HepG2 (cell line): ENCODE measurements around the gene DAPK1. TPM values are rescaled to one million over a fixed set of nuclear protein-coding genes. Genes with fewer than 3 reads are reported as not detected.

Experiments used
- ATAC-seq: fragments of 200-7000 bp; cut with Tn5 transposase; 3 replicates; pipeline ENCODE4 v1.9.1; 2020; ENCODE audit warnings: mild to moderate bottlenecking, moderate library complexity
- BruUV-seq: library from RNA; stranded (reverse); fragments of 400-500 nt; replicated peaks from 2 replicates; lab custom pipeline; 2021; lab: Mats Ljungman, UMichigan
- CTCF ChIA-PET: fragments of 300-600 bp; formaldehyde crosslinking; extraction: SDS; loops from one replicate; lab custom pipeline; 2021; ENCODE audit warnings: low total read pairs, inconsistent platforms, low intra/inter-chr PET ratio; lab: Yijun Ruan, JAX
- POLR2A ChIA-PET: fragments of 350-600 bp; sonication (Branson Sonifier 250); formaldehyde crosslinking; loops from one replicate; lab custom pipeline; 2020; ENCODE audit warnings: antibody characterized with exemption, inconsistent platforms; lab: Yijun Ruan, JAX
- DNase-seq: peaks from one replicate; pipeline ENCODE4 v3.0.0-alpha.2; 2015; ENCODE audit warnings: low spot score
- FAIRE-seq: peaks from 3 replicates; lab custom pipeline; 2011; peaks lifted over from hg19 to GRCh38; lab: Jason Lieb, UNC
- H2AFZ ChIP-seq: one replicate; pipeline ENCODE4 v1.6.1; 2011; ENCODE audit warnings: low read length, inconsistent platforms
- H3K27ac ChIP-seq: fragments of 300-600 bp; 3 replicates; pipeline ENCODE4 v1.8.0; 2011; ENCODE audit warnings: mixed run types, mild to moderate bottlenecking, mixed read lengths, low read length, inconsistent platforms; ENCODE audit not compliant: insufficient read depth; ENCODE audit errors: extremely low read length
- H3K27me3 ChIP-seq, 2 experiments: fragments of 200-600 bp in 1 of 2; 2 replicates in 1 of 2; 3 replicates in 1 of 2; pipeline versions ENCODE4 v1.6.0 to v1.8.0; 2011; ENCODE audit warnings: low read length in 2 of 2, mild to moderate bottlenecking in 2 of 2, moderate library complexity in 2 of 2, inconsistent platforms in 1 of 2; ENCODE audit not compliant: insufficient read depth in 2 of 2, control insufficient read depth in 1 of 2
- H3K36me3 ChIP-seq, 2 experiments: fragments of 200-600 bp in 1 of 2; replicated peaks in 1 of 2; 2 replicates in 1 of 2; 3 replicates in 1 of 2; pipeline versions ENCODE4 v1.5.1 to v1.8.0; 2011; ENCODE audit warnings: low read length in 2 of 2, inconsistent platforms in 1 of 2; ENCODE audit not compliant: insufficient read depth in 2 of 2, control insufficient read depth in 1 of 2
- H3K4me1 ChIP-seq: 2 replicates; pipeline ENCODE4 v1.5.1; 2012; ENCODE audit warnings: low read length, inconsistent platforms; ENCODE audit not compliant: insufficient read depth
- H3K4me2 ChIP-seq: 2 replicates; pipeline ENCODE4 v1.6.0; 2011; ENCODE audit warnings: low read depth, low read length, inconsistent platforms
- H3K4me3 ChIP-seq, 3 experiments: fragments of 200-600 bp in 1 of 3; sonication (generic), shearing (Covaris generic) in 1 of 3; replicated peaks in 1 of 3; 2 replicates each; pipeline ENCODE4 v1.5.1; 2011 to 2016; ENCODE audit warnings: low read length in 3 of 3, inconsistent platforms in 2 of 3, low read depth in 2 of 3, mild to moderate bottlenecking in 2 of 3, control low read depth in 1 of 3, mixed read lengths in 1 of 3; ENCODE audit not compliant: insufficient read depth in 1 of 3
- H3K79me2 ChIP-seq: one replicate; pipeline ENCODE4 v1.6.1; 2011; ENCODE audit warnings: low read length, inconsistent platforms; ENCODE audit not compliant: insufficient read depth
- H3K9ac ChIP-seq: 2 replicates; pipeline ENCODE4 v1.6.0; 2011; ENCODE audit warnings: mild to moderate bottlenecking, low read depth, low read length, inconsistent platforms; ENCODE audit not compliant: insufficient read depth
- H3K9me3 ChIP-seq: 2 replicates; pipeline ENCODE4 v1.5.1; 2012; ENCODE audit warnings: mild to moderate bottlenecking, low read length
- H4K20me1 ChIP-seq: 2 replicates; pipeline ENCODE4 v1.6.0; 2011; ENCODE audit warnings: inconsistent platforms, mild to moderate bottlenecking, low read length, moderate library complexity; ENCODE audit not compliant: insufficient read depth
- FOXM1 ChIP-seq: sonication (generic); formaldehyde crosslinking; IDR thresholded peaks from 2 replicates; pipeline ENCODE4 v1.5.0; 2020; ENCODE audit warnings: missing genetic modification reagents
- GATAD1 ChIP-seq: IDR thresholded peaks from 2 replicates; pipeline ENCODE4 v1.6.1; 2016; ENCODE audit warnings: missing genetic modification reagents, missing compliant biosample characterization
- HNRNPL ChIP-seq: fragments of 200-400 bp; formaldehyde crosslinking; IDR thresholded peaks from 2 replicates; pipeline ENCODE4 v1.6.1; 2017; ENCODE audit warnings: mild to moderate bottlenecking, low read depth, low read length
- HOXD1 ChIP-seq: sonication (generic); formaldehyde crosslinking; IDR thresholded peaks from 2 replicates; pipeline ENCODE4 v1.5.0; 2020; ENCODE audit warnings: missing genetic modification reagents
- KLF9 ChIP-seq: IDR thresholded peaks from 2 replicates; pipeline ENCODE4 v1.6.1; 2016; ENCODE audit warnings: low read depth
- MTF2 ChIP-seq: sonication (generic); formaldehyde crosslinking; IDR thresholded peaks from 2 replicates; pipeline ENCODE4 v1.5.0; 2020; ENCODE audit warnings: missing genetic modification reagents, borderline replicate concordance
- NFKB2 ChIP-seq: sonication (generic); formaldehyde crosslinking; IDR thresholded peaks from 2 replicates; pipeline ENCODE4 v1.4.0; 2020; ENCODE audit warnings: missing genetic modification reagents, borderline replicate concordance
- PATZ1 ChIP-seq: sonication (generic); formaldehyde crosslinking; IDR thresholded peaks from 2 replicates; pipeline ENCODE4 v1.4.0; 2020; ENCODE audit warnings: missing genetic modification reagents
- ZNF234 ChIP-seq: sonication (generic); formaldehyde crosslinking; conservative IDR thresholded peaks from 2 replicates; pipeline ENCODE4 v1.5.1; 2020; ENCODE audit warnings: mild to moderate bottlenecking, missing genetic modification reagents
- ZNF329 ChIP-seq: sonication (generic); formaldehyde crosslinking; IDR thresholded peaks from 2 replicates; pipeline ENCODE4 v1.9.0; 2021; ENCODE audit warnings: low read depth, mild to moderate bottlenecking, missing genetic modification reagents
- ZNF432 ChIP-seq: sonication (generic); formaldehyde crosslinking; IDR thresholded peaks from 2 replicates; pipeline ENCODE4 v1.5.0; 2020; ENCODE audit warnings: missing genetic modification reagents, mild to moderate bottlenecking, borderline replicate concordance
- ZNF546 ChIP-seq: sonication (generic); formaldehyde crosslinking; conservative IDR thresholded peaks from 2 replicates; pipeline ENCODE4 v1.8.1; 2023; ENCODE audit warnings: mild to moderate bottlenecking, missing genetic modification reagents
- ZNF720 ChIP-seq: sonication (generic); formaldehyde crosslinking; IDR thresholded peaks from 2 replicates; pipeline ENCODE4 v1.4.0; 2020; ENCODE audit warnings: missing genetic modification reagents
- ZNF749 ChIP-seq: sonication (generic); formaldehyde crosslinking; IDR thresholded peaks from 2 replicates; pipeline ENCODE4 v1.8.0; 2022; ENCODE audit warnings: mild to moderate bottlenecking, missing genetic modification reagents, moderate library complexity, borderline replicate concordance
- whole genome bisulfite sequencing: methylation state at CpG from one replicate; pipeline ENCODE4 v1.1.6; 2017; ENCODE audit warnings: low lambda C conversion rate; 5-methylcytosine and 5-hydroxymethylcytosine counted together
- in situ Hi-C: cut with HindIII; loops from 2 replicates; pipeline ENCODE4 v1.10.0; 2017; ENCODE audit warnings: low pct_unique_long_range_greater_than_20kb; ENCODE audit not compliant: extremely low pct_ligation_motif_present
- intact Hi-C: fragments of 100-400 bp; cut with micrococcal nuclease; formaldehyde crosslinking; loops from one replicate; pipeline ENCODE4 v1.10.0; 2022; ENCODE audit not compliant: unreplicated experiment
- polyA plus RNA-seq, 8 experiments: library from polyadenylated mRNA; depleted of rRNA in 3 of 8; stranded (reverse) in 7 of 8; unstranded in 1 of 8; fragments of >200 nt; fragmentation: Illumina TruSeq in 4 of 8; extraction: Trizol in 4 of 8; gene quantifications; 2 replicates each; pipeline versions ENCODE4 v1.2.1 to v1.2.3, GENCODE V29; 2011 to 2016; ENCODE audit warnings: low read depth in 4 of 8, missing spikeins in 1 of 8, mixed read lengths in 1 of 8; ENCODE audit not compliant: insufficient read depth in 1 of 8
- total RNA-seq, 5 experiments: library from RNA; depleted of rRNA; stranded (reverse); fragments of >200 nt; fragmentation: Illumina TruSeq; extraction: Trizol; gene quantifications; 2 replicates each; pipeline ENCODE4 v1.2.3, GENCODE V29; 2016; ENCODE audit warnings: low read depth in 1 of 5

The DAPK1 gene
- total and polyA plus RNA-seq, 2 of the 13 experiments (the other 11 are each of a cell fraction or from before 2014, with no cell fraction given): 35.7 to 35.9 TPM

GRCh38 chr9:87604886-87605588, 107.4 kb downstream of the DAPK1 start:
- Histone ChIP-seq H3K79me2 (peaks cover 2% of the 10 kb centered on the region), H3K9me3 (no peaks in the 10 kb centered on the region), H2AFZ (no peak overlapping the region), H3K4me3 (no peak overlapping the region), H3K27me3 (no peaks in the 10 kb centered on the region), H3K9ac (no peak overlapping the region), H3K27ac (no peak overlapping the region), H3K4me1 (peaks cover 31% of the 10 kb centered on the region), H3K4me2 (no peak overlapping the region), H4K20me1 (no peaks in the 10 kb centered on the region), H3K36me3 (peaks cover 5 to 39% of the 10 kb centered on the region in 2 experiments; a peak in 4 of 5 replicates)
- in situ Hi-C loops: no loop called here
- 97% methylated on average over 13 of the region's 23 CpGs for WGBS
- no TSS peak for BruUV-seq
- ATAC-seq: no peak
- no peak for TF ChIP-seq ZNF329
- no peak for TF ChIP-seq HOXD1 (CRISPR knock-in tag)
- no peak for FAIRE-seq
- intact Hi-C loops: no loop called here
- CTCF ChIA-PET: no interaction called here
- no peak for DNase-seq
- POLR2A ChIA-PET: interaction anchor here (1.4 kb wide), 2 partner anchors 9 to 35 kb away, joined by 3 read pairs; no protein-coding TSS in a partner anchor

DNA sequence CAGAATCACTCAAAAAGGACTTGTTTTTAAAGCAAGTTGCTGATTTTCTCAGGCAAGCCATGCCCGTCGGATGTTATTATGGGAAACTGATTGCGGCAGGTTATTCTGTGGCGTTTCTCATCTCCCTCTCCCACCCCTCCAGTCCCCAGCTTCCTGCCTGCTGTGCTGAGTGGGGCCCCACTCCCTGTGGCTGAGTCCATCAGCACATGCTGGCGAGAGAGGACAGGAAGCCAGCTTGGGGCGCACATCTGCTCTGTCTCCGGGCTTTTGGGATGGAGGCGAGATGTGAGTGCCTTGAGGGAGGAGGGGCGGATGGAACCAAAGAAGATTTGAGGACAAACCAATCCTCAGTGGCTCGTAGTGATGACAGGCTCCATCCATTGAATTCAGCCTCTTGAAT, 108.0 kb downstream of the DAPK1 start:
- ATAC-seq: no peak
- no peaks in the 10 kb centered on the region for H3K9me3 ChIP-seq
- no peak overlapping the region for H3K4me2 ChIP-seq
- H3K79me2 ChIP-seq: peaks cover 2% of the 10 kb centered on the region
- no peak overlapping the region for H3K9ac ChIP-seq
- H3K27me3 ChIP-seq: no peaks in the 10 kb centered on the region
- intact Hi-C loops (no loop called here), in situ Hi-C loops (no loop called here)
- ChIA-PET POLR2A (interaction anchor here (1.4 kb wide), 2 partner anchors 8 to 35 kb away, joined by 3 read pairs; no protein-coding TSS in a partner anchor), CTCF (no interaction called here)
- H3K4me3 ChIP-seq: no peak overlapping the region
- no peak overlapping the region for H3K27ac ChIP-seq
- no peak overlapping the region for H2AFZ ChIP-seq
- H3K4me1 ChIP-seq: peaks cover 31% of the 10 kb centered on the region
- no peaks in the 10 kb centered on the region for H4K20me1 ChIP-seq
- no peak for FAIRE-seq
- DNase-seq: no peak
- no TSS peak for BruUV-seq
- 98% methylated on average over 10 of the region's 10 CpGs for WGBS
- peaks cover 5 to 39% of the 10 kb centered on the region in 2 experiments for H3K36me3 ChIP-seq
- TF ChIP-seq ZNF749 (CRISPR knock-in tag): no peak
- no peak for TF ChIP-seq ZNF546 (CRISPR knock-in tag)
- no peak for TF ChIP-seq GATAD1 (CRISPR knock-in tag)
- no peak for TF ChIP-seq ZNF234
- no peak for TF ChIP-seq FOXM1
- TF ChIP-seq HNRNPL: no peak
- no peak for TF ChIP-seq ZNF432 (CRISPR knock-in tag)
- no peak for TF ChIP-seq ZNF720
- TF ChIP-seq NFKB2 (CRISPR knock-in tag): no peak
- TF ChIP-seq MTF2: no peak
- no peak for TF ChIP-seq KLF9
- no peak for TF ChIP-seq PATZ1 (CRISPR knock-in tag)
